HepG2 (cell line): ENCODE measurements around the gene NDUFAF8. TPM values are rescaled to one million over a fixed set of nuclear protein-coding genes. Genes with fewer than 3 reads are reported as not detected.

ENCODE experiments used
- FOXM1 ChIP-seq: sonication (generic); formaldehyde crosslinking; IDR thresholded peaks from 2 replicates; pipeline ENCODE4 v1.5.0; 2020; ENCODE audit warnings: missing genetic modification reagents
- GLI4 ChIP-seq: sonication (generic); formaldehyde crosslinking; IDR thresholded peaks from 2 replicates; pipeline ENCODE4 v1.5.1; 2020; ENCODE audit warnings: missing genetic modification reagents, mild to moderate bottlenecking, moderate library complexity, borderline replicate concordance
- GZF1 ChIP-seq: sonication (generic); formaldehyde crosslinking; IDR thresholded peaks from 2 replicates; pipeline ENCODE4 v1.5.1; 2020; ENCODE audit warnings: mild to moderate bottlenecking, missing genetic modification reagents
- MAZ ChIP-seq, 2 experiments: sonication (generic) in 1 of 2; formaldehyde crosslinking in 1 of 2; IDR thresholded peaks; 2 replicates each; pipeline versions ENCODE4 v1.5.0 to v1.6.1; 2012 to 2020; ENCODE audit warnings: low read depth in 2 of 2, mild to moderate bottlenecking in 2 of 2, borderline replicate concordance in 1 of 2, improper control_type of control experiment in 1 of 2, low read length in 1 of 2, missing genetic modification reagents in 1 of 2, moderate library complexity in 1 of 2
- NR2F6 ChIP-seq, 2 experiments: IDR thresholded peaks; 2 replicates each; pipeline ENCODE4 v1.6.1; 2016; ENCODE audit warnings: antibody characterized with exemption in 1 of 2, mild to moderate bottlenecking in 1 of 2
- NR3C1 ChIP-seq: sonication (generic); formaldehyde crosslinking; IDR thresholded peaks from 2 replicates; pipeline ENCODE4 v1.4.0; 2020; ENCODE audit warnings: missing genetic modification reagents
- SIN3B ChIP-seq: fragments of 150-350 bp; IDR thresholded peaks from 2 replicates; pipeline ENCODE4 v1.6.1; 2014; ENCODE audit warnings: low read length
- SMYD3 ChIP-seq: sonication (generic); formaldehyde crosslinking; IDR thresholded peaks from 2 replicates; pipeline ENCODE4 v1.8.1; 2023; ENCODE audit warnings: mild to moderate bottlenecking, missing genetic modification reagents
- SOX13 ChIP-seq, 3 experiments: fragments of 450-650 bp in 1 of 3; sonication (generic) in 1 of 3; formaldehyde crosslinking in 1 of 3; IDR thresholded peaks in 2 of 3; conservative IDR thresholded peaks in 1 of 3; 2 replicates each; pipeline versions ENCODE4 v1.5.0 to v1.6.1; 2016 to 2020; ENCODE audit warnings: antibody characterized with exemption in 1 of 3, mild to moderate bottlenecking in 1 of 3, missing compliant biosample characterization in 1 of 3, missing genetic modification reagents in 1 of 3, moderate library complexity in 1 of 3
- TAF15 ChIP-seq: fragments of 200-400 bp; formaldehyde crosslinking; IDR thresholded peaks from one replicate; pipeline ENCODE4 v1.6.1; 2018; ENCODE audit warnings: mild to moderate bottlenecking, low read depth, low read length; ENCODE audit not compliant: poor library complexity, severe bottlenecking
- ZFX ChIP-seq: sonication (generic); formaldehyde crosslinking; IDR thresholded peaks from 2 replicates; pipeline ENCODE4 v1.4.0; 2020; ENCODE audit warnings: mild to moderate bottlenecking, low read depth, missing genetic modification reagents, moderate library complexity
- ZNF547 ChIP-seq: sonication (generic); formaldehyde crosslinking; IDR thresholded peaks from 2 replicates; pipeline ENCODE4 v1.5.1; 2020; ENCODE audit warnings: mild to moderate bottlenecking, missing genetic modification reagents
- ZNF616 ChIP-seq: sonication (generic); formaldehyde crosslinking; IDR thresholded peaks from 2 replicates; pipeline ENCODE4 v1.5.0; 2020; ENCODE audit warnings: low read depth, mild to moderate bottlenecking, missing genetic modification reagents
- ZNF619 ChIP-seq: sonication (generic); formaldehyde crosslinking; IDR thresholded peaks from 2 replicates; pipeline ENCODE4 v1.4.0; 2020; ENCODE audit warnings: mild to moderate bottlenecking, missing genetic modification reagents
- ZNF644 ChIP-seq: IDR thresholded peaks from 2 replicates; pipeline ENCODE4 v1.6.1; 2016; ENCODE audit warnings: low read depth
- polyA plus RNA-seq, 8 experiments: library from polyadenylated mRNA; depleted of rRNA in 3 of 8; stranded (reverse) in 7 of 8; unstranded in 1 of 8; fragments of >200 nt; fragmentation: Illumina TruSeq in 4 of 8; extraction: Trizol in 4 of 8; gene quantifications; 2 replicates each; pipeline versions ENCODE4 v1.2.1 to v1.2.3, GENCODE V29; 2011 to 2016; ENCODE audit warnings: low read depth in 4 of 8, missing spikeins in 1 of 8, mixed read lengths in 1 of 8; ENCODE audit not compliant: insufficient read depth in 1 of 8
- total RNA-seq, 5 experiments: library from RNA; depleted of rRNA; stranded (reverse); fragments of >200 nt; fragmentation: Illumina TruSeq; extraction: Trizol; gene quantifications; 2 replicates each; pipeline ENCODE4 v1.2.3, GENCODE V29; 2016; ENCODE audit warnings: low read depth in 1 of 5
- TF ChIP-seq, protein P1 (sequence below): sonication (generic); formaldehyde crosslinking; IDR thresholded peaks from 2 replicates; pipeline ENCODE4 v1.4.0; 2020; ENCODE audit warnings: mild to moderate bottlenecking, missing genetic modification reagents, borderline replicate concordance
- TF ChIP-seq, protein P2 (sequence below): IDR thresholded peaks from 2 replicates; pipeline ENCODE4 v1.6.1; 2016; ENCODE audit warnings: mild to moderate bottlenecking, missing biosample characterization, missing genetic modification reagents
- TF ChIP-seq, protein P3 (sequence below): sonication (generic); formaldehyde crosslinking; IDR thresholded peaks from 2 replicates; pipeline ENCODE4 v1.4.0; 2020; ENCODE audit warnings: missing genetic modification reagents
- TF ChIP-seq, protein P4 (sequence below): sonication (generic); formaldehyde crosslinking; IDR thresholded peaks from 2 replicates; pipeline ENCODE4 v1.8.0; 2022; ENCODE audit warnings: missing genetic modification reagents, mild to moderate bottlenecking, borderline replicate concordance

Gene NDUFAF8
- total and polyA plus RNA-seq, 2 of the 13 experiments (the other 11 are each of a cell fraction or from before 2014, with no cell fraction given), result 75.6 to 233 TPM

DNA sequence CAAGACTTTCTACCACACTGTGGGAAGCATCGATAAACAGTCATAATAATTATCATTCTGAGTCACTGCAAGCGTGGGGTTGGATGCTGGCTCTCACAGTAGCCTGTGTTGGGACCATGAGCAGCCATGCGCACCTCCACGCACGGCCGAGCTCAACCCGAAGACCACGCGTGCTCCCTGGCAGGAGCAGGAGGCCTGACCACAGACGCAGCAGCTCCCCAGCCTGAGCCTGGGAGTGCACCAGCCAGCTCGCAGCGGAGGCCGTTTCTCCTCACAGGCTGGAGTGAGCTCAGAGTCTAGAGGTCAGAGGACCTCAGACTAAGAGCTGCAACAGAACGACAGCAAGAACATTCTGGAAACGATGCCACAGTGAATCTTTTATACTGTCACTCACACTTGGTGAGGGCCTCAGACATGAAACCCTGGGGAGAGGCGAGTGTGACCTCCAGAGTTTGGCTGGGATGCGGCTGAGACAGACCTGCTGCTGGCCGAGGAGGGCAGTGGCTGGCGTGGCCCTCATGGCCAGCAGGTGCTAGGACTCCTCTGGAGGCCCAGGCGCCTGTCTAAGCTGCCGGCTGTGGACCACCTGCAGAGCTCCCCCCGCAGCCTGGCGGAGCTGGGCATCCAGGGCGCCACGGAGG is 6.0 kb downstream of the NDUFAF8 start (continued):
- TF ChIP-seq, protein P1, sequence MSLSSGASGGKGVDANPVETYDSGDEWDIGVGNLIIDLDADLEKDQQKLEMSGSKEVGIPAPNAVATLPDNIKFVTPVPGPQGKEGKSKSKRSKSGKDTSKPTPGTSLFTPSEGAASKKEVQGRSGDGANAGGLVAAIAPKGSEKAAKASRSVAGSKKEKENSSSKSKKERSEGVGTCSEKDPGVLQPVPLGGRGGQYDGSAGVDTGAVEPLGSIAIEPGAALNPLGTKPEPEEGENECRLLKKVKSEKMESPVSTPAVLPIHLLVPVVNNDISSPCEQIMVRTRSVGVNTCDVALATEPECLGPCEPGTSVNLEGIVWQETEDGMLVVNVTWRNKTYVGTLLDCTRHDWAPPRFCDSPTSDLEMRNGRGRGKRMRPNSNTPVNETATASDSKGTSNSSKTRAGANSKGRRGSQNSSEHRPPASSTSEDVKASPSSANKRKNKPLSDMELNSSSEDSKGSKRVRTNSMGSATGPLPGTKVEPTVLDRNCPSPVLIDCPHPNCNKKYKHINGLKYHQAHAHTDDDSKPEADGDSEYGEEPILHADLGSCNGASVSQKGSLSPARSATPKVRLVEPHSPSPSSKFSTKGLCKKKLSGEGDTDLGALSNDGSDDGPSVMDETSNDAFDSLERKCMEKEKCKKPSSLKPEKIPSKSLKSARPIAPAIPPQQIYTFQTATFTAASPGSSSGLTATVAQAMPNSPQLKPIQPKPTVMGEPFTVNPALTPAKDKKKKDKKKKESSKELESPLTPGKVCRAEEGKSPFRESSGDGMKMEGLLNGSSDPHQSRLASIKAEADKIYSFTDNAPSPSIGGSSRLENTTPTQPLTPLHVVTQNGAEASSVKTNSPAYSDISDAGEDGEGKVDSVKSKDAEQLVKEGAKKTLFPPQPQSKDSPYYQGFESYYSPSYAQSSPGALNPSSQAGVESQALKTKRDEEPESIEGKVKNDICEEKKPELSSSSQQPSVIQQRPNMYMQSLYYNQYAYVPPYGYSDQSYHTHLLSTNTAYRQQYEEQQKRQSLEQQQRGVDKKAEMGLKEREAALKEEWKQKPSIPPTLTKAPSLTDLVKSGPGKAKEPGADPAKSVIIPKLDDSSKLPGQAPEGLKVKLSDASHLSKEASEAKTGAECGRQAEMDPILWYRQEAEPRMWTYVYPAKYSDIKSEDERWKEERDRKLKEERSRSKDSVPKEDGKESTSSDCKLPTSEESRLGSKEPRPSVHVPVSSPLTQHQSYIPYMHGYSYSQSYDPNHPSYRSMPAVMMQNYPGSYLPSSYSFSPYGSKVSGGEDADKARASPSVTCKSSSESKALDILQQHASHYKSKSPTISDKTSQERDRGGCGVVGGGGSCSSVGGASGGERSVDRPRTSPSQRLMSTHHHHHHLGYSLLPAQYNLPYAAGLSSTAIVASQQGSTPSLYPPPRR (CRISPR knock-in tag), result no peak
- TF ChIP-seq ZNF619 (CRISPR knock-in tag) (no peak), ZNF644 (CRISPR knock-in tag) (no peak), SMYD3 (0 out of 2 replicates have a peak, but pooled peaks have one; percentile 17), ZNF547 (CRISPR knock-in tag) (0 out of 2 replicates have a peak, but pooled peaks have one; percentile 30), NR2F6 (IDR thresholded peaks at IDR 0.05) (no peak), NR2F6 (CRISPR knock-in tag; IDR thresholded peaks at IDR 0.05) (peak; percentile 22), SOX13 (IDR thresholded peaks at IDR 0.05) (no peak), SOX13 (CRISPR knock-in tag; conservative IDR thresholded peaks at IDR 0.05 in 1 of 2, IDR thresholded peaks at IDR 0.05 in 1 of 2) (peak in 1 of 2 experiments; percentile 3; a peak in 1 of 4 replicates), FOXM1 (CRISPR knock-in tag) (0 out of 2 replicates have a peak, but pooled peaks have one; percentile 7), GLI4 (CRISPR knock-in tag) (no peak; the same call in 1 of the 2 replicates), SIN3B (no peak), TAF15 (no peak), ZNF616 (CRISPR knock-in tag) (0 out of 2 replicates have a peak, but pooled peaks have one; percentile 42), GZF1 (CRISPR knock-in tag) (no peak), ZFX (peak; percentile 36; the same call in 1 of the 2 replicates), MAZ (IDR thresholded peaks at IDR 0.05; ENCODE audit: borderline replicate concordance, low read depth, low read length) (no peak), MAZ (CRISPR knock-in tag; IDR thresholded peaks at IDR 0.05; ENCODE audit: low read depth) (peak; percentile 19; the same call in 1 of the 2 replicates), NR3C1 (no peak)
- TF ChIP-seq, protein P2, sequence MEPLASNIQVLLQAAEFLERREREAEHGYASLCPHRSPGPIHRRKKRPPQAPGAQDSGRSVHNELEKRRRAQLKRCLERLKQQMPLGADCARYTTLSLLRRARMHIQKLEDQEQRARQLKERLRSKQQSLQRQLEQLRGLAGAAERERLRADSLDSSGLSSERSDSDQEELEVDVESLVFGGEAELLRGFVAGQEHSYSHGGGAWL (CRISPR knock-in tag), result peak; percentile 18
- TF ChIP-seq, protein P3, sequence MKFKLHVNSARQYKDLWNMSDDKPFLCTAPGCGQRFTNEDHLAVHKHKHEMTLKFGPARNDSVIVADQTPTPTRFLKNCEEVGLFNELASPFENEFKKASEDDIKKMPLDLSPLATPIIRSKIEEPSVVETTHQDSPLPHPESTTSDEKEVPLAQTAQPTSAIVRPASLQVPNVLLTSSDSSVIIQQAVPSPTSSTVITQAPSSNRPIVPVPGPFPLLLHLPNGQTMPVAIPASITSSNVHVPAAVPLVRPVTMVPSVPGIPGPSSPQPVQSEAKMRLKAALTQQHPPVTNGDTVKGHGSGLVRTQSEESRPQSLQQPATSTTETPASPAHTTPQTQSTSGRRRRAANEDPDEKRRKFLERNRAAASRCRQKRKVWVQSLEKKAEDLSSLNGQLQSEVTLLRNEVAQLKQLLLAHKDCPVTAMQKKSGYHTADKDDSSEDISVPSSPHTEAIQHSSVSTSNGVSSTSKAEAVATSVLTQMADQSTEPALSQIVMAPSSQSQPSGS (CRISPR knock-in tag), result peak; percentile 28; the same call in 1 of the 2 replicates
- TF ChIP-seq, protein P4, sequence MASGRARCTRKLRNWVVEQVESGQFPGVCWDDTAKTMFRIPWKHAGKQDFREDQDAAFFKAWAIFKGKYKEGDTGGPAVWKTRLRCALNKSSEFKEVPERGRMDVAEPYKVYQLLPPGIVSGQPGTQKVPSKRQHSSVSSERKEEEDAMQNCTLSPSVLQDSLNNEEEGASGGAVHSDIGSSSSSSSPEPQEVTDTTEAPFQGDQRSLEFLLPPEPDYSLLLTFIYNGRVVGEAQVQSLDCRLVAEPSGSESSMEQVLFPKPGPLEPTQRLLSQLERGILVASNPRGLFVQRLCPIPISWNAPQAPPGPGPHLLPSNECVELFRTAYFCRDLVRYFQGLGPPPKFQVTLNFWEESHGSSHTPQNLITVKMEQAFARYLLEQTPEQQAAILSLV (CRISPR knock-in tag), result 0 out of 2 replicates have a peak, but pooled peaks have one; percentile 20
